NCI-H1694 (cell line): Measurements from ENCODE around the gene SPATA13.
"Not testable (repeated sequence)": the region's sequence is repeated elsewhere in the genome, so short reads cannot be mapped to it uniquely, and the experiment has no call there.

Source experiments
- DNase-seq: peaks from one replicate; lab custom pipeline; 2025; lab: John Stamatoyannopoulos, UW

SPATA13 gene

GRCh38 chr13:24313439-24313838 is 152.9 kb downstream of the SPATA13 start:
- no peak for DNase-seq

DNA sequence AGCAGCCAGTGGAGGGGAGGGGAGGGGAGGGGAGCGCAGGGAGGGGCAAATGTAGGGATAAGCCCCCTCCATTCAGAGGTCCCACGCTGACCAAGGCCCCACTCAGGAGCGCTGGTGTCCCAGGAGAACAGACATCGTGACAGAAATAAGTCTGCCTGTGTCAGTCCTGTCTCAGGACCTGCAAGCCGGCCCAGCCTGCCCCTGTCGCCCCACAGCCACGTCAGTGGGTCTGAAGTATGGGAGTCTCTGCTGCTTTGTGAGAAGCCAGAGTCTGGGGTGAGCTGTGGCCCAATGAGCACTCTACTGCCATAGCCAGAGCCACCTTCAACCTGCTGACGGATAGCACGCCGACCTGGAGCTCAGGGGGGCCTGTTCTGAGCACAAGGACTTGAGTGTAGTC is 157.3 kb downstream of the SPATA13 start:
- not testable (repeated sequence) for DNase-seq

- not testable (repeated sequence) for DNase-seq
These were observed 158.4 kb downstream of the SPATA13 start for GRCh38 chr13:24318878-24319277.

GRCh38 chr13:24319641-24320040 is 159.1 kb downstream of the SPATA13 start:
- DNase-seq = not testable (repeated sequence)

DNA sequence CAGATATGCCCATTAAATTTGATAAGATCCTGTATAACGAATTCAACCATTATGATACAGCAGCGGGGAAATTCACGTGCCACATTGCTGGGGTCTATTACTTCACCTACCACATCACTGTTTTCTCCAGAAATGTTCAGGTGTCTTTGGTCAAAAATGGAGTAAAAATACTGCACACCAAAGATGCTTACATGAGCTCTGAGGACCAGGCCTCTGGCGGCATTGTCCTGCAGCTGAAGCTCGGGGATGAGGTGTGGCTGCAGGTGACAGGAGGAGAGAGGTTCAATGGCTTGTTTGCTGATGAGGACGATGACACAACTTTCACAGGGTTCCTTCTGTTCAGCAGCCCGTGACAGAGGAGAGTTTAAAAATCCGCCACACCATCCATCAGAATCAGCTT is 160.9 kb downstream of the SPATA13 start:
- DNase-seq = not testable (repeated sequence)

DNA sequence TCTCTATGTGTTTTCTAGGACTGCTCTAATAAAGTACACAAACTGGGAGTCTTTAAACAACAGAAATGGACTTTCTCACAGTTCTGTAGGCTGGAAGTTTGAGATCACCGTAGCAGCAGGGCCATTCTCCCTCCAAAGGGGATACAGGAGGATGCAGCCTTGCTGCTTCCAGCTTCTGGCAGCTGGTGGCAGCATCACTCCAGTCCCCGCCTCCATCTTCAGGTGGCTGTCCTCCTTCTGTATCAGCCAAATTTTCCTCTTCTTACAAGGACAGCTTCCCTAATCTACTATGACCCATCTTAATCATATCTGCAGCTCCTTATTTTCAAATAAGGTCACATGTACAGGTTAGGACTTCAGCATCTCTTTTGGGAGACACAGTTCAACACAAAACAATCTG is 161.9 kb downstream of the SPATA13 start:
- not testable (repeated sequence) for DNase-seq

DNA sequence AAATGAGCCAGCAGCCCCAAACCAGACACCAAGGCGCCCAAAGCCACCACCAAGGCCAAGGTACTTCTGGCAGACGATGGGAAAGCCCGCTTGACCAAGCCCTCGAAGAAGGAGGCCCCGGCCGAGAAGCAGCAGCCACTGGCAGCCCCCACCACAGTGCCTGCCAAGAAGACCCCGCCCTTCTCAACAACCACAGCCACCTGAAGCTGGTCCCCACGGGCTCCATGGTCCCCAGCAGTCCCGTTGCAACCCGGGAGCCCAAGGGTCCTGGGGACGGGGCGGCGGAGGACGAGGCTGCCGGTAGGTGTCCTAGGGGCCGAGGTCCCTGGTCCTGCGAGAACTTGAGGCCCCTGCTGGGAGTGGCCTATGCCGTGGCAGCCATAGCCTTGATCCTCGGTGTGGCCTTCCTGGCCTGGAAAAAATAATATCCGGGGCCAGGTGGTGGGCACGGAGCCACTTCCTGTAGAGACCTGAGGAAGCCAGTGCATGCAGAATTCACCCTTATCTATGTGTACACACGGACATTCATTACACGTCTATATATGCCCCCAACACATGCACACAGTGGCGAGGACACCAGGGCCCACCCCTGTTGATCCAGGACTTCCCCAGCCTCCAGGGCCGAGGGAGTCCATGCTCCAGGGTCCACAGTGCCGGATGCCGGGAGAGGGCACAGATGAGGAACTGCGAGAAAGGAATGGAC is 162.7 kb downstream of the SPATA13 start:
- no peak for DNase-seq

DNA sequence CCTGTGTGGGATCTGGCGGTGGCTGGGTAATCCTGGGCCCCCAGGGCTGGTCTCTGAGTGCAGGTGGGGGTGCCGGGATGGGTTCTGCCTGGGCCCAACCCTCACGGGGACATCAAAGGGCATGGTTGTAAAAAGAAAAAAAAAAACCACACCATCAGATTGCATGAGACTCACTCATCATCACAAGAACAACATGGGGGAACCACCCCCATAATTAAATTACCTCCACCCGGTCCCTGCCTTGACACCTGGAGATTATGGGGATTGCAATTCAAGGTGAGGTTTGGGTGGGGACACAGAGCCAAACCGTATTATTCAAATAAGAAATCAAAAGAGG is 163.2 kb downstream of the SPATA13 start:
- DNase-seq = no peak

DNA sequence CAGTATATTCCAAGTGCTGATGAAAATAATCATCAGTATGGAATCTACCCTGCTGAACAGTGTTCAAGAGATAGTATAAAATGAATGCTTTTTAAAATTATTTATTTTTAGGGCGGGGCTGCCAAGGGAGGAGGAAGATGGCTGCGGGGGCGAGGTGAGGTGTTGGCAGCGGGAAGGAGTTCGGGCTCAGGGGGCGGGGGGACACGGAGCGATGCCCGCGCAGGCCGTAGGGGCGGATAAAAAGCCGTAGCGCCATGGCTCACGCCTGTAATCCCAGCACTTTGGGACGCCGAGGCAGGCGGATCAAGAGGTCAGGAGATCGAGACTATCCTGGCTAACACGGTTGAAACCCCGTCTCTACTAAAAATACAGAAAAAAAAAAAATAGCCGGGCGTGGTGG is 167.1 kb downstream of the SPATA13 start:
- DNase-seq = not testable (repeated sequence)

GRCh38 chr13:24328145-24328544 is 167.6 kb downstream of the SPATA13 start:
- no peak for DNase-seq

DNA sequence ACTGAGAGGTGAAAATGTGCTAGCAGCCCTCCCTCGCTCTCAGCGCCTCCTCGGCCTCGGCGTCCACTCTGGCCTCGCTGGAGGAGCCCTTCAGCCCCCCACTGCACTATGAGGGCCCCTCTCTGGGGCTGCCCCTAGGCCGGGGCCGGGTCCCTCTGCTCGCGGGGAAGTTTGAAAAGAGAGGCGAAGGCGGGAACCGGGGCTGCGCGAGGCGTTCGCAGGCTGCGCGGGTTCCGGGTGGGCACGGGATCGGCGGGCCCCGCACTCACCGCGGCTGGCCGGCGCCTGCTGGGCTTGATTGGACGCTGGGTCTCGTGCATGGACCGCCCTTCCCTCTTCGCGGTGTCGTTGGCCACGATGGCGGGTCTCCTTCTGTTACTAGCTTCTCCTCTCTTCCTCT is 178.2 kb downstream of the SPATA13 start:
- no peak for DNase-seq

DNA sequence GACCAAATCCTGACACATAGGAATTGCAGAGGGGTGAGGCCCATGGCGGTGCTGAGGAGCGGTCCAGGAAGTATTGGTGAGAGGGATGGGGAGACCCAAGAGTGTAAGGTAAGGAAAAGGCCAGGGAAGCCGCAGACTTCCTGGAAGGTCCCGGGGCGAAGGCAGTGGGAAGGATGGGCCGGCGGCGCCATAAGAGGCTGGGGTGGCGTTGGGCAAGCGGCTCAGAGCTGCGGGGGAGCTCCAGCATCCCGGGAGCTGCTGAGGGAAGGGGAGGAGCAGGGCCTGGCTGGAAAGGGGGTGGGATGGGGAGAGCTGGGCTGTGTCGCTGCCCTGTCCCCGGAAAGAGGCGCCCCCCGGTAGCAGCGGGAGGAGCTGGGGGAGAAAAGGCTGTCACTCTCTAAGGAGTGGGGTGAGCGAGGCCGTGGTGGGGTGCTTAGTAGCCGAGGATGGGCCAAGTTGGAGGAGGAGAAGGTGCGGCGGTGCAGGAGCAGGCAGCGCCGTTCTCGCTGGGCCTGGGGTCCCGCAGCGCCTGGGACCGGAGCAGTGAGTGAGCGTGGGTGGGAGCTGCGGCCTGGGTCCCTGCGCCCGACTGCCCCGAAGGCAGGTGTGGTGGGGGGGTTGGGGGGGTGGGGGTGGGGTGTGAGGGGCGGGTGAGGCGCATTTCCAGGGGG is 179.6 kb downstream of the SPATA13 start:
- DNase-seq = no peak

- DNase-seq = no peak
These were observed 180.1 kb downstream of the SPATA13 start for GRCh38 chr13:24340608-24340955.

GRCh38 chr13:24341439-24341838 is 180.9 kb downstream of the SPATA13 start:
- no peak for DNase-seq

DNA sequence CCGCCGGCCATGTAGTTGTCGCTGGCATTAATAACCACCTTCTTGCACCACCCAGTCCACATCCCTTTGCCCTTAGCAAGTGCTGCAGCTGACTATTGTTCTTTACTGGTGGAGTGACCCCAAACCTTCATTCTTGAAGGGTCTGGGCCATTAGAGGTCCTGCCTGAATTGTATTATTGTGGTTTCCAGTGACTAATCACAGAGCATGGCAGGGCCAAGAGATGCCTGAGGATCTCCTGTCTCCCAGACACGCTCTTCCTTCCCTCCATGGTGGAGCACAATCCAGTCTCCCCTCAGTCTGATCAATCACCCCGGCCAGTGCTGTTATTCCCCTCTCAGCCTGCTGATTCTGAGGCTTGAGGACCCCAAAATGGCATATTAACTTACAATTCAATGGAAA is 187.9 kb downstream of the SPATA13 start:
- DNase-seq = no peak

- DNase-seq = no peak
These were observed 188.4 kb downstream of the SPATA13 start for GRCh38 chr13:24348797-24349515.

DNA sequence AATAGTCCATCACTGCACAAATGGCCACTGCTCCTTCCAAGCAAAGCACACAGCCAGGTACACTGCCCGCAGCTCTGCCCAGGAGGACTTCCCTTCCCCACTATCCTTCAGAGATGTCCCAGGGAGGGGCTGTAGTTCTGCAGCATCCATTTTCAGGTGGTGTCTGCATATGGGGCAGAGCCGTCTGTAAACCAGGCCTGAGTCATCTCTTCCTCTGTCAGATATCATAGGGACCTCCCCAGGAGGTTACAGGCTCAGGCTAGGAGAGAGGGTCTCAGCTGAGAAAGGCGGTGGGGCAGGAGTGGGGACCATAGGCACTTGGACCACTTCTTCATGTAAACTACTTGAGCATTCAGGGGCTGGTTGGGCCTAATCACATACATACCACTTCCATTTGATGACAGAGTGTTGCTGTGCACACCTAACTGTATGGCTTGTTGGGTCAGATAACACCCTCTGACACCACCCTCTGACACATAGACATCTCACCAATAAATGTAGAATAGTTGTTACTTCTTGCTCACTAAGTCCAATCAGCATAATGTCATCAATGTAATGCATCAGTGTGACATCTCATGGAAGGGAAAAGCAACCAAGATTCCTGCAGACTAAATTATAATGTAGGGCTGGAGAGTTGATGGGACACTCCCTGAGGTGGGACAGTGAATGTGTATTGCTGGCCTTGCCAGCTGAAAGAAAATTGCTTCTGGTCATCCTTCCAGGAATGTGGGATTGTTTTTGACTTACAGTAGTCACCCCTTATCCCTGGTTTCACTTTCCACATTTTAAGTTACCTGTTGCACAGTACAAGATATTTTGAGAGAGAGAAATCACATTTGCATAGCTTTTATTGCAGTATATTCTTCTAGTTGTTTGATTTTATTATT is 189.5 kb downstream of the SPATA13 start:
- DNase-seq = not testable (repeated sequence)

DNA sequence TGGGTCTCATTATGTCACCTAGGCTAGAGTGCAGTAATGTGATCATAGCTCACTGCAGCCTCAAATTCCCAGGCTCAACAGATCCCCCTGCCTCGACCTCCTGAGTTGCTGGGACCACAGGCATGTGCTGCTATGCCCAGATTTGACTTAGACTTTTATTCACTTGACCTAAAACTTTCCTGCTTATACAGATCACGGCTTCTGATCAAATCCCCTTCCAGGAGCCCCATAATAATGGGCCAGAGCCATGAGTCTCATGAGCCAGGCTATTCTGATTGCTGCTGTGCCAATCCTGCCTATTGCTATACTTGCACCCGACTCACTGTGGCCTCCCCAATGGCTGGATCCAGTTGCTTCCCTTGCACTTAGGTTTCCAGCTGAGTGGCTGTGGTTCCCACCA is 190.9 kb downstream of the SPATA13 start:
- DNase-seq = no peak

- DNase-seq = no peak
These were observed 193.2 kb downstream of the SPATA13 start for GRCh38 chr13:24353736-24354135.

DNA sequence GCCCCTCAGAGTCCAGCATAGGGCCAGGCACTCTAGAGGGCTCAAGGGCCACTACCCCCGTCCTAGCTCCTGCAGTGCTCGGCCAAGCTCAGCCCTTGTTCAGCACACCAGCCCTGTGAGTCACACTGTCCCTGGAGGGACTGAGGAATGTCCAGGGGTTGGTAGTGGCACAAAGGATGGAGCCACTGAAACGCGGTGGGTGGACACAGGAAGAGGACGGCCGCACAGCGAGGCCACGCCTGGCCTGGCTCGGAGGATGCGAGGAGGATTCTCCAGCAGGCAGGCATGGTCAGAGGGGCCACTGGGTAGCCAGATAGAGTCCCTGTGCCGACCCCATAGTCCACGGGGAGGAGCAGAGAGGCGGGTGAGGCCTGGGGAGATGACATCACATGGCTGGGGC is 194.6 kb downstream of the SPATA13 start:
- no peak for DNase-seq

DNA sequence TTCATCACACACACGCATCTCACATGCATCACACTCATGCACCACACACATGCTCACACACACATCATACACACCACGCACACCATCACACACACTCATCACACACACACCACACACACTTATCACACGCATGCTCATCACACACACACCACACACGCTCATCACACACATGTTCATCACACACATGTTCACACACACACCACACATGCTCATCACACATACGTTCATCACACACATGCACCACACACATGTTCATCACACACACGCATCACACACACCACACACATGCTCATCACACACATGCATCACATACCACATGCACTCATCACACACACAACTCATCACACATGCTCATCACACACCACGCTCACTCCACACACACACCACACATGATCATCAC is 195.8 kb downstream of the SPATA13 start:
- no peak for DNase-seq
